Osteocyte (in vitro differentiated cells): ENCODE results near the gene ZNF559. TPM values are rescaled to one million over a fixed set of nuclear protein-coding genes. Genes with fewer than 3 reads are reported as not detected.
"Not testable (repeated sequence)": the region's sequence is repeated elsewhere in the genome, so short reads cannot be mapped to it uniquely, and the experiment has no call there.

Source experiments
- DNase-seq: peaks from one replicate; pipeline ENCODE4 v3.0.0; 2021; ENCODE audit warnings: mixed read lengths; ENCODE audit not compliant: unreplicated experiment; ENCODE audit errors: extremely low spot score
- H3K27ac Mint-ChIP-seq: one replicate; pipeline ENCODE4 v1.8.0; 2021; ENCODE audit warnings: mild to moderate bottlenecking, mixed read lengths; ENCODE audit not compliant: unreplicated experiment
- H3K27me3 Mint-ChIP-seq: one replicate; pipeline ENCODE4 v1.8.0; 2021; ENCODE audit warnings: mixed read lengths; ENCODE audit not compliant: unreplicated experiment
- H3K36me3 Mint-ChIP-seq: one replicate; pipeline ENCODE4 v1.8.0; 2021; ENCODE audit warnings: mixed read lengths; ENCODE audit not compliant: unreplicated experiment
- H3K4me1 Mint-ChIP-seq: one replicate; pipeline ENCODE4 v1.8.0; 2021; ENCODE audit warnings: mixed read lengths; ENCODE audit not compliant: unreplicated experiment
- H3K4me3 Mint-ChIP-seq: one replicate; pipeline ENCODE4 v1.8.0; 2021; ENCODE audit warnings: mild to moderate bottlenecking, moderate library complexity, mixed read lengths; ENCODE audit not compliant: unreplicated experiment
- H3K9me3 Mint-ChIP-seq: one replicate; pipeline ENCODE4 v1.8.0; 2021; ENCODE audit warnings: mixed read lengths; ENCODE audit not compliant: unreplicated experiment
- CTCF ChIP-seq: fragments of 200-600 bp; sonication (generic); IDR thresholded peaks from 2 replicates; pipeline ENCODE4 v1.5.0; 2021; ENCODE audit warnings: antibody characterized with exemption, mild to moderate bottlenecking, moderate library complexity
- total RNA-seq: library from RNA; stranded (reverse); gene quantifications from 2 replicates; pipeline ENCODE4 v1.2.1, GENCODE V29; 2021

Gene ZNF559
- total RNA-seq, 1 donor from 2014 or later = 24.1 TPM

GRCh38 chr19:9321338-9321737 lies 2.6 kb upstream of the ZNF559 start:
- no peak for DNase-seq
- Mint-ChIP-seq H3K4me3 (no peak overlapping the region), H3K4me1 (peaks cover 16% of the 10 kb centered on the region), H3K36me3 (peaks cover 19% of the 10 kb centered on the region), H3K9me3 (peaks cover 15% of the 10 kb centered on the region), H3K27ac (no peak overlapping the region), H3K27me3 (no peaks in the 10 kb centered on the region)
- no peak for TF ChIP-seq CTCF

GRCh38 chr19:9321756-9322155 lies 2.2 kb upstream of the ZNF559 start:
- Mint-ChIP-seq H3K9me3 (peaks cover 17% of the 10 kb centered on the region), H3K36me3 (peaks cover 20% of the 10 kb centered on the region)

GRCh38 chr19:9322201-9322600 lies 1.8 kb upstream of the ZNF559 start:
- H3K4me1 Mint-ChIP-seq = peaks cover 17% of the 10 kb centered on the region
- not testable (repeated sequence) for H3K27me3 Mint-ChIP-seq, DNase-seq, H3K27ac Mint-ChIP-seq
- H3K36me3 Mint-ChIP-seq = peaks cover 23% of the 10 kb centered on the region
- H3K9me3 Mint-ChIP-seq = peaks cover 17% of the 10 kb centered on the region
- peak overlapping the region; percentile 50 for H3K4me3 Mint-ChIP-seq

More at GRCh38 chr19:9321756-9322155, 2.2 kb upstream of the ZNF559 start:
- H3K27me3 Mint-ChIP-seq, H3K27ac Mint-ChIP-seq, DNase-seq, H3K4me3 Mint-ChIP-seq: not testable (repeated sequence)
- peaks cover 17% of the 10 kb centered on the region for H3K4me1 Mint-ChIP-seq

- H3K4me1 Mint-ChIP-seq = peaks cover 17% of the 10 kb centered on the region
- TF ChIP-seq CTCF = no peak
- no peak for DNase-seq
- H3K36me3 Mint-ChIP-seq = peaks cover 31% of the 10 kb centered on the region
- H3K27me3 Mint-ChIP-seq = no peaks in the 10 kb centered on the region
- H3K9me3 Mint-ChIP-seq = peaks cover 23% of the 10 kb centered on the region
- H3K27ac Mint-ChIP-seq = peak overlapping the region; percentile 98
- H3K4me3 Mint-ChIP-seq = peak overlapping the region; percentile 94
These were observed 441 bp upstream of the ZNF559 start for GRCh38 chr19:9323557-9323918.

GRCh38 chr19:9324584-9324962 lies 594 bp downstream of the ZNF559 start:
- Mint-ChIP-seq H3K27ac (peak overlapping the region; percentile 98), H3K9me3 (peaks cover 30% of the 10 kb centered on the region), H3K4me1 (peaks cover 17% of the 10 kb centered on the region), H3K4me3 (peak overlapping the region; percentile 94), H3K27me3 (no peaks in the 10 kb centered on the region), H3K36me3 (peaks cover 40% of the 10 kb centered on the region)
- DNase-seq = no peak
- TF ChIP-seq CTCF = no peak

GRCh38 chr19:9329999-9330398 lies 6.0 kb downstream of the ZNF559 start:
- Mint-ChIP-seq H3K36me3 (peaks cover 80% of the 10 kb centered on the region), H3K4me1 (peaks cover 4% of the 10 kb centered on the region), H3K9me3 (peaks cover 56% of the 10 kb centered on the region), H3K27me3 (no peaks in the 10 kb centered on the region), H3K27ac (no peak overlapping the region), H3K4me3 (no peak overlapping the region)
- no peak for DNase-seq
- TF ChIP-seq CTCF = no peak
